GM04503 (cell line): Measurements from ENCODE around the gene CNTNAP5.
"Not testable (repeated sequence)": the region's sequence is repeated elsewhere in the genome, so short reads cannot be mapped to it uniquely, and the experiment has no call there.

ENCODE experiments used
- DNase-seq: peaks from one replicate; pipeline ENCODE4 v3.0.0-alpha.2; 2012; ENCODE audit warnings: low read depth

CNTNAP5 gene

GRCh38 chr2:124323321-124323720, 298.2 kb downstream of the CNTNAP5 start:
- DNase-seq = no peak

- no peak for DNase-seq
Measured at GRCh38 chr2:124325667-124326440, 300.8 kb downstream of the CNTNAP5 start.

- DNase-seq = no peak
Measured at GRCh38 chr2:124327303-124327702, 302.2 kb downstream of the CNTNAP5 start.

- no peak for DNase-seq
Measured at GRCh38 chr2:124328397-124328796, 303.3 kb downstream of the CNTNAP5 start.

- DNase-seq = no peak
Measured at GRCh38 chr2:124333784-124334183, 308.7 kb downstream of the CNTNAP5 start.

GRCh38 chr2:124335058-124335457, 310.0 kb downstream of the CNTNAP5 start:
- no peak for DNase-seq

- DNase-seq = no peak
Measured at GRCh38 chr2:124339709-124340108, 314.6 kb downstream of the CNTNAP5 start.

GRCh38 chr2:124343827-124344498, 318.9 kb downstream of the CNTNAP5 start:
- no peak for DNase-seq

GRCh38 chr2:124347209-124347608, 322.1 kb downstream of the CNTNAP5 start:
- DNase-seq = no peak

- no peak for DNase-seq
Measured at GRCh38 chr2:124353656-124354055, 328.6 kb downstream of the CNTNAP5 start.

- no peak for DNase-seq
Measured at GRCh38 chr2:124354466-124354865, 329.4 kb downstream of the CNTNAP5 start.

- not testable (repeated sequence) for DNase-seq
Measured at GRCh38 chr2:124361966-124362365, 336.9 kb downstream of the CNTNAP5 start.

GRCh38 chr2:124369181-124369580, 344.1 kb downstream of the CNTNAP5 start:
- DNase-seq = no peak

- DNase-seq = no peak
Measured at GRCh38 chr2:124380221-124380749, 355.2 kb downstream of the CNTNAP5 start.

GRCh38 chr2:124382067-124382618, 357.1 kb downstream of the CNTNAP5 start:
- DNase-seq = no peak

GRCh38 chr2:124395961-124396360, 370.9 kb downstream of the CNTNAP5 start:
- DNase-seq = no peak

GRCh38 chr2:124402274-124402673, 377.2 kb downstream of the CNTNAP5 start:
- no peak for DNase-seq

GRCh38 chr2:124407836-124408534, 382.9 kb downstream of the CNTNAP5 start:
- DNase-seq = not testable (repeated sequence)

GRCh38 chr2:124424074-124424473, 399.0 kb downstream of the CNTNAP5 start:
- no peak for DNase-seq

- DNase-seq = no peak
Measured at GRCh38 chr2:124426122-124426521, 401.0 kb downstream of the CNTNAP5 start.

GRCh38 chr2:124426625-124427024, 401.5 kb downstream of the CNTNAP5 start:
- DNase-seq = no peak

- no peak for DNase-seq
Measured at GRCh38 chr2:124437811-124438210, 412.7 kb downstream of the CNTNAP5 start.
